GM12878 (cell line): ENCODE measurements around the gene CCR2. TPM values are rescaled to one million over a fixed set of nuclear protein-coding genes. Genes with fewer than 3 reads are reported as not detected.

ENCODE experiments used
- BMI1 ChIP-seq: fragments of 450-650 bp; IDR thresholded peaks from 2 replicates; pipeline ENCODE4 v1.6.1; 2016; ENCODE audit warnings: mild to moderate bottlenecking, moderate library complexity, borderline replicate concordance
- CBX5 ChIP-seq: sonication (generic); IDR thresholded peaks from 2 replicates; pipeline ENCODE4 v1.6.1; 2016; ENCODE audit warnings: low read depth, moderate library complexity, mild to moderate bottlenecking, inconsistent platforms
- CHD1 ChIP-seq: IDR thresholded peaks from 2 replicates; pipeline ENCODE4 v1.6.1; 2012; ENCODE audit warnings: low read depth, low read length, improper control_type of control experiment
- ETV6 ChIP-seq, 2 experiments: fragments of 450-650 bp in 1 of 2; IDR thresholded peaks in 1 of 2; conservative IDR thresholded peaks in 1 of 2; 2 replicates each; pipeline ENCODE4 v1.6.1; 2014; ENCODE audit warnings: antibody characterized with exemption in 1 of 2, borderline replicate concordance in 1 of 2, low read depth in 1 of 2, mild to moderate bottlenecking in 1 of 2, moderate library complexity in 1 of 2
- GABPA ChIP-seq: IDR thresholded peaks from 2 replicates; pipeline ENCODE4 v1.6.1; 2014; ENCODE audit warnings: antibody characterized with exemption, low read depth, mild to moderate bottlenecking, inconsistent platforms
- HCFC1 ChIP-seq: fragments of 150-350 bp; IDR thresholded peaks from 2 replicates; pipeline ENCODE4 v1.6.1; 2014; ENCODE audit warnings: low read length
- HDAC2 ChIP-seq: fragments of 200-600 bp; sonication (generic); IDR thresholded peaks from 2 replicates; pipeline ENCODE4 v1.6.1; 2017
- HSF1 ChIP-seq: fragments of 150-350 bp; IDR thresholded peaks from 2 replicates; pipeline ENCODE4 v1.6.1; 2014; ENCODE audit warnings: mild to moderate bottlenecking, low read depth, low read length
- KDM1A ChIP-seq: fragments of 200-600 bp; sonication (generic); IDR thresholded peaks from 2 replicates; pipeline ENCODE4 v1.6.1; 2016; ENCODE audit warnings: borderline replicate concordance
- MAX ChIP-seq: IDR thresholded peaks from 2 replicates; pipeline ENCODE4 v1.6.1; 2012; ENCODE audit warnings: low read depth, low read length, improper control_type of control experiment
- MEF2B ChIP-seq: fragments of 450-650 bp; IDR thresholded peaks from 2 replicates; pipeline ENCODE4 v1.6.1; 2018; ENCODE audit warnings: mild to moderate bottlenecking, moderate library complexity; ENCODE audit not compliant: partially characterized antibody, poor library complexity, severe bottlenecking
- NFYB ChIP-seq: IDR thresholded peaks from 2 replicates; pipeline ENCODE4 v1.6.1; 2011; ENCODE audit warnings: low read depth, mild to moderate bottlenecking, low read length, improper control_type of control experiment, moderate library complexity; ENCODE audit not compliant: insufficient read depth
- POLR2A ChIP-seq: IDR thresholded peaks from 2 replicates; pipeline ENCODE4 v1.6.1; 2011; ENCODE audit warnings: low read depth, mild to moderate bottlenecking, low read length
- POLR2AphosphoS2 ChIP-seq: IDR thresholded peaks from 2 replicates; pipeline ENCODE4 v1.6.1; 2011; ENCODE audit warnings: low read depth, mild to moderate bottlenecking, low read length, improper control_type of control experiment, moderate library complexity
- PRDM15 ChIP-seq: fragments of 450-650 bp; formaldehyde crosslinking; IDR thresholded peaks from 2 replicates; pipeline ENCODE4 v1.4.0; 2020; ENCODE audit warnings: mild to moderate bottlenecking, moderate library complexity
- RAD51 ChIP-seq: fragments of 450-650 bp; IDR thresholded peaks from 2 replicates; pipeline ENCODE4 v1.6.1; 2016; ENCODE audit warnings: moderate library complexity, mild to moderate bottlenecking, inconsistent platforms
- RB1 ChIP-seq: fragments of 450-650 bp; formaldehyde crosslinking; IDR thresholded peaks from 2 replicates; pipeline ENCODE4 v1.6.1; 2017; ENCODE audit warnings: mild to moderate bottlenecking, borderline replicate concordance
- SMC3 ChIP-seq: IDR thresholded peaks from 2 replicates; pipeline ENCODE4 v1.6.1; 2011; ENCODE audit warnings: low read length, improper control_type of control experiment, borderline replicate concordance
- SRF ChIP-seq, 2 experiments: IDR thresholded peaks; 2 replicates each; pipeline ENCODE4 v1.6.1; 2011; ENCODE audit warnings: low read depth in 2 of 2, low read length in 2 of 2, mild to moderate bottlenecking in 1 of 2, moderate library complexity in 1 of 2
- polyA plus RNA-seq, 11 experiments: library from polyadenylated mRNA; depleted of rRNA in 4 of 11; unstranded in 6 of 11; stranded (reverse) in 5 of 11; fragments of >200 nt; fragmentation: Nextera tagmentation in 4 of 11; fragmentation: Illumina TruSeq in 1 of 11; extraction: Ambion mirVana in 4 of 11; extraction: Trizol in 1 of 11; gene quantifications; 1 replicate in 1 of 11; 2 replicates in 10 of 11; pipeline versions ENCODE4 v1.2.1 to v1.2.3, GENCODE V29; 2011 to 2016; ENCODE audit warnings: inconsistent platforms in 2 of 11, missing spikeins in 2 of 11, low read depth in 1 of 11
- total RNA-seq, 4 experiments: library from RNA; depleted of rRNA in 3 of 4; stranded (reverse); fragments of >200 nt in 3 of 4; fragmentation: Illumina TruSeq in 1 of 4; extraction: Trizol in 1 of 4; gene quantifications; 2 replicates each; pipeline versions ENCODE4 v1.2.1 to v1.2.3, GENCODE V29; 2013 to 2021
- TF ChIP-seq, protein P1 (sequence below): IDR thresholded peaks from 2 replicates; pipeline ENCODE4 v1.6.1; 2012; ENCODE audit warnings: low read length, inconsistent platforms
- TF ChIP-seq, protein P2 (sequence below): fragments of 450-650 bp; IDR thresholded peaks from 2 replicates; pipeline ENCODE4 v1.6.1; 2014; ENCODE audit warnings: mild to moderate bottlenecking

Gene CCR2
- total and polyA plus RNA-seq, 10 of the 15 experiments (the other 5 are each of a cell fraction or from before 2014, with no cell fraction given), result 1.9 to 4.7 (median 3.5) TPM; not detected in 1

- TF ChIP-seq CHD1 (no peak), MEF2B (no peak), SMC3 (peak; percentile 84), SRF (IDR thresholded peaks at IDR 0.05; ENCODE audit: low read depth in 2 of 2, low read length in 2 of 2) (no peak), POLR2AphosphoS2 (no peak), CBX5 (0 out of 2 replicates have a peak, but pooled peaks have one; percentile 33), RAD51 (no peak), HCFC1 (no peak), PRDM15 (no peak), NFYB (no peak), KDM1A (no peak), HSF1 (no peak), POLR2A (no peak), GABPA (no peak), BMI1 (no peak), RB1 (no peak), ETV6 (conservative IDR thresholded peaks at IDR 0.05 in 1 of 2, IDR thresholded peaks at IDR 0.05 in 1 of 2; ENCODE audit: borderline replicate concordance in 1 of 2, low read depth in 1 of 2) (peak in 1 of 2 experiments; percentile 42; a peak in 1 of 4 replicates), HDAC2 (no peak), MAX (no peak)
- TF ChIP-seq, protein P1, sequence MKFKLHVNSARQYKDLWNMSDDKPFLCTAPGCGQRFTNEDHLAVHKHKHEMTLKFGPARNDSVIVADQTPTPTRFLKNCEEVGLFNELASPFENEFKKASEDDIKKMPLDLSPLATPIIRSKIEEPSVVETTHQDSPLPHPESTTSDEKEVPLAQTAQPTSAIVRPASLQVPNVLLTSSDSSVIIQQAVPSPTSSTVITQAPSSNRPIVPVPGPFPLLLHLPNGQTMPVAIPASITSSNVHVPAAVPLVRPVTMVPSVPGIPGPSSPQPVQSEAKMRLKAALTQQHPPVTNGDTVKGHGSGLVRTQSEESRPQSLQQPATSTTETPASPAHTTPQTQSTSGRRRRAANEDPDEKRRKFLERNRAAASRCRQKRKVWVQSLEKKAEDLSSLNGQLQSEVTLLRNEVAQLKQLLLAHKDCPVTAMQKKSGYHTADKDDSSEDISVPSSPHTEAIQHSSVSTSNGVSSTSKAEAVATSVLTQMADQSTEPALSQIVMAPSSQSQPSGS, result no peak
- TF ChIP-seq, protein P2, sequence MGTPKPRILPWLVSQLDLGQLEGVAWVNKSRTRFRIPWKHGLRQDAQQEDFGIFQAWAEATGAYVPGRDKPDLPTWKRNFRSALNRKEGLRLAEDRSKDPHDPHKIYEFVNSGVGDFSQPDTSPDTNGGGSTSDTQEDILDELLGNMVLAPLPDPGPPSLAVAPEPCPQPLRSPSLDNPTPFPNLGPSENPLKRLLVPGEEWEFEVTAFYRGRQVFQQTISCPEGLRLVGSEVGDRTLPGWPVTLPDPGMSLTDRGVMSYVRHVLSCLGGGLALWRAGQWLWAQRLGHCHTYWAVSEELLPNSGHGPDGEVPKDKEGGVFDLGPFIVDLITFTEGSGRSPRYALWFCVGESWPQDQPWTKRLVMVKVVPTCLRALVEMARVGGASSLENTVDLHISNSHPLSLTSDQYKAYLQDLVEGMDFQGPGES, result no peak
Measured at GRCh38 chr3:46368569-46368968, 14.7 kb downstream of the CCR2 start (continued).
